Aorta (tissue), 5 donors: ENCODE data around the gene BARHL2. TPM values are rescaled to one million over a fixed set of nuclear protein-coding genes. Genes with fewer than 3 reads are reported as not detected.
A peak's percentile ranks its signal among the peaks of the same experiment; 100 is the strongest.

Source experiments
- ATAC-seq: fragments of 200-7000 bp; cut with Tn5 transposase; one replicate; pipeline ENCODE4 v1.9.1; 2022; ENCODE audit warnings: moderate library complexity; ENCODE audit not compliant: low FRiP score
- DNase-seq, 2 donors: peaks; one replicate each; pipeline ENCODE4 v3.0.0-alpha.2; 2020
- H3K27ac ChIP-seq, 2 donors: one replicate each; pipeline ENCODE4 v1.5.1; 2013; ENCODE audit warnings: low read length in 2 of 2, mild to moderate bottlenecking in 2 of 2, moderate library complexity in 2 of 2, control low read depth in 1 of 2, inconsistent platforms in 1 of 2, low read depth in 1 of 2
- H3K27me3 ChIP-seq, 2 donors: one replicate each; pipeline ENCODE4 v1.6.1; 2013; ENCODE audit warnings: control low read depth in 1 of 2, low read length in 1 of 2, mild to moderate bottlenecking in 1 of 2, moderate library complexity in 1 of 2; ENCODE audit not compliant: insufficient read depth in 2 of 2, control insufficient read depth in 1 of 2
- H3K36me3 ChIP-seq, 2 donors: one replicate each; pipeline ENCODE4 v1.6.1; 2013; ENCODE audit warnings: control low read depth in 1 of 2, low read length in 1 of 2, mild to moderate bottlenecking in 1 of 2; ENCODE audit not compliant: insufficient read depth in 2 of 2, control insufficient read depth in 1 of 2
- H3K4me1 ChIP-seq, 2 donors: one replicate each; pipeline ENCODE4 v1.6.1; 2013; ENCODE audit warnings: low read length in 2 of 2, control low read depth in 1 of 2, mild to moderate bottlenecking in 1 of 2, moderate library complexity in 1 of 2; ENCODE audit not compliant: insufficient read depth in 2 of 2, control insufficient read depth in 1 of 2
- H3K4me3 ChIP-seq, 2 donors: one replicate each; pipeline ENCODE4 v1.5.1; 2013; ENCODE audit warnings: low read length in 2 of 2, control low read depth in 1 of 2, mild to moderate bottlenecking in 1 of 2
- H3K9me3 ChIP-seq: one replicate; pipeline ENCODE4 v1.6.1; 2013; ENCODE audit warnings: mild to moderate bottlenecking, low read length; ENCODE audit not compliant: control insufficient read depth
- WGBS, 2 donors: extraction: QIAGEN DNeasy Blood & Tissue Kit; methylation state at CpG; one replicate each; pipeline ENCODE4 v1.1.7; 2013; 5-methylcytosine and 5-hydroxymethylcytosine counted together
- intact Hi-C, 2 donors: fragments of 100-400 bp; cut with DNase I; formaldehyde crosslinking; loops; one replicate each; pipeline versions ENCODE4 v1.14.2 to v1.15.0; 2022
- long read RNA-seq, 2 donors: library from polyadenylated mRNA; unstranded; transcript quantifications; one replicate each; pipeline ENCODE4 v2.0.0, GENCODE V29; 2020 to 2021
- polyA plus RNA-seq, 2 donors: library from polyadenylated mRNA; stranded (reverse); fragments of 200-250 nt; gene quantifications; one replicate each; pipeline ENCODE4 v1.2.3, GENCODE V29; 2013
- total RNA-seq, 2 donors: library from RNA; stranded (reverse); fragmentation: NEBNext Ultra II Directional; extraction: Animal tissue kit (Norgen Biotek cat#: 25700); gene quantifications; one replicate each; pipeline ENCODE4 v1.2.1, GENCODE V29; 2021
- donor health status: healthy with polysubstance abuse.
- donor health status: Bipolar disorder and iron deficiency.
- donor health status: DM: no; HTN: no; CAD: no.
- donor health status: DM: no; HTN: no; CAD: no.
- donor health status: DM: yes; HTN: yes; CAD: no.

The BARHL2 gene
- total RNA-seq (not detected), polyA plus RNA-seq (not detected)
- long read RNA-seq, donor 1 = 0 reads
- long read RNA-seq, donor 2 = 0 reads

DNA sequence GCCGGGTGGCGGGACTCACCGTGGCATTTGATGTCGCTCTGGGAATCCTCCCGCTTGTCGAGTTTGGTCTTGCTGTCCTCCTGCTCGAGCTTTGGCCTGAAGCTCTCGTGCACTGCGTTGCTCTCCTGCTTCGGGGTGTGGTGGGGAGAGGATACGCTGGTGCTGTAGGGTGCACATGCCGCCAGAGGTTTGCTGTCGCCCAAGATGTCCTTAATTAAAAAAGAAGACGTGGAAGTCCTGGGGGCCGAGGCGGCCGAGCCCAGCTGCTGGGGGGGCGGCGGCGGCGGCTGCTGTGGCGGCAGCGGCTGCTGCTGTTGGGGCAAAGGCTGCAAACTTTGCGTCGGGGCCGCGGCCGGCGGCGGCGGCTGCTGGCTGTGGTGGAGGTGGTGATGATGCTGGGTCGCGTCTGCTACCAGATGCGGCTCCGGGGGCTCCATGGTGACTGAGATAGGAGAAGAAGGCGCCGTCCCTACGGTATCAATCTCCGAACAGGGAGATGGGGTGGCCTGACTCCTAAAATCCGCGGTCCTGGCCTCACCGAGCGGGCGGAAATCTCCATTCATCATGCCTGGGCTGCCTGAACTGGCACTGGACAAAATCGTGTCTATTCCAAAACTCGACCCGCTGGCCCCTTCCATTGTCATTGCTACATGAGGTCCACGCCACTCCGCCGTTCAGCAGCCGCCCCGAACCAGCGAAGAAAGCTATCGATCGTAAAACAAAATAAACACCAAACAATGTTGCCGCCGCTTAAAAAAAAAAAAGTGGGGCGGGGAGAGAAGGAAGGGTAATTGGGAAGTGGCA is at the start of gene BARHL2:
Gene BARHL2, minus strand, starts transcription at position 751 of the 804 bp plus-strand sequence. Its CDS starts 107 bp downstream, at position 644.
- H3K9me3 ChIP-seq = no peaks in the 10 kb centered on the region
- peaks cover 0 to 2% of the 10 kb centered on the region in 2 donors for H3K27me3 ChIP-seq
- no peak within 1 kb of the TSS for H3K27ac ChIP-seq
- 5 to 6% methylated on average over 54 to 58 of the region's 58 CpGs for WGBS, 2 donors
- no peaks in the 10 kb centered on the region for H3K4me1 ChIP-seq
- ATAC-seq (no peak), DNase-seq (no peak)
- H3K4me3 ChIP-seq = peak within 1 kb of the TSS; percentile 11 to 42
- H3K36me3 ChIP-seq = no peaks in the 10 kb centered on the region
- intact Hi-C loops = loop anchor here in 1 of 2 donors (10.0 kb wide), 1 partner anchor 582 kb away; no protein-coding TSS in a partner anchor

DNA sequence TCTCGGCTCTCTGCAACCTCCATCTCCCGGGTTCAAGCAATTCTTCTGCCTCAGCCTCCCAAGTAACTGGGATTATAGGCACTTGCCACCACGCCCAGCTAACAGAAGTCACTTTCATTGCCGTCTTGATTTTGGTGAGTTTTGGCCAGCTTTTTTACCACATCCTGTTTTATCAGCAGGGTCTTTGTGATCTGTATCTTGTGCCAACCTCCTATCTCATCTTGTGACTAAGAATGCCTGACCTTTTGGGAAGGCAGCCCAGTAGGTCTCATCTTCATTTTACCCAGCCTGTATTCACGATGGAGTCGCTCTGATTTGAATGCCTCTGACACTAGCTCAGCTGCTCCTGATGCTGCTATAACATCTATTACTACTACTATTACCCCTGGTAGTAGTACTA is 46.8 kb upstream of the BARHL2 start:
- intact Hi-C loops = no loop called here
- Histone ChIP-seq H3K4me3 (no peak overlapping the region), H3K9me3 (no peaks in the 10 kb centered on the region), H3K27ac (no peak overlapping the region), H3K27me3 (no peaks in the 10 kb centered on the region), H3K36me3 (no peaks in the 10 kb centered on the region), H3K4me1 (no peaks in the 10 kb centered on the region)
- 84 to 85% methylated on average over 6 of the region's 6 CpGs for WGBS, 2 donors
- DNase-seq (no peak), ATAC-seq (no peak)

- no peak for ATAC-seq
- Histone ChIP-seq H3K27ac (no peak overlapping the region), H3K4me1 (no peaks in the 10 kb centered on the region)
Measured at GRCh38 chr1:90763506-90763905, 46.4 kb upstream of the BARHL2 start.

GRCh38 chr1:90761781-90762589 is 44.9 kb upstream of the BARHL2 start:
- no peak for ATAC-seq
- no peaks in the 10 kb centered on the region for H3K4me1 ChIP-seq
- 10 to 14% methylated on average over 12 of the region's 12 CpGs for WGBS, 2 donors

More at GRCh38 chr1:90763506-90763905, 46.4 kb upstream of the BARHL2 start:
- Histone ChIP-seq H3K9me3 (no peaks in the 10 kb centered on the region), H3K27me3 (no peaks in the 10 kb centered on the region), H3K4me3 (no peak overlapping the region), H3K36me3 (no peaks in the 10 kb centered on the region)
- DNase-seq = no peak
- 78 to 84% methylated on average over 3 of the region's 3 CpGs for WGBS, 2 donors
- intact Hi-C loops = no loop called here

DNA sequence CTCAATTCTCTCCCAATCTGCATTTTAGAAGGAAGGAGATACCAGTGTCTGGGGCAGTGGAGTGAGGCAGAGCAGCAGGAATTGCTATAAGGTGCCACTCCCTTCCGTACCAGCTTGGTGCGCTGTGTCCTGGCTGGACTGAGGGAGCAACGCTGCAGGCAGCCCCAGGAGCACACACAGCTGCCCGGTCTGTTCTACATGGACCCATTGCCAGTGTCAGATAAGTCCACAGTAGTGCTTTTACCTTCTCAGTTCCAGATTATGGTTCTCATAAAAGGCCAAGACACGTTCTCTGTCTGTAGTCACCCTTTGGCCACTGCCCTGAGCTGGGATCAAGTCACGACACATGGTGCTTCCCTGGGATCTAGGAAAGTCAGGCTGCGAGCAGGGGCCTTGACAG is 44.1 kb upstream of the BARHL2 start:
- no peaks in the 10 kb centered on the region for H3K36me3 ChIP-seq
- H3K27me3 ChIP-seq = no peaks in the 10 kb centered on the region
- no peaks in the 10 kb centered on the region for H3K9me3 ChIP-seq
- H3K4me3 ChIP-seq = no peak overlapping the region
- DNase-seq (no peak), ATAC-seq (no peak)
- intact Hi-C loops = no loop called here
- H3K4me1 ChIP-seq = no peaks in the 10 kb centered on the region
- no peak overlapping the region for H3K27ac ChIP-seq
- 66 to 74% methylated on average over 7 of the region's 7 CpGs for WGBS, 2 donors

More at GRCh38 chr1:90761781-90762589, 44.9 kb upstream of the BARHL2 start:
- H3K27me3 ChIP-seq = no peaks in the 10 kb centered on the region
- intact Hi-C loops = no loop called here
- H3K9me3 ChIP-seq = no peaks in the 10 kb centered on the region
- no peak overlapping the region for H3K27ac ChIP-seq
- no peaks in the 10 kb centered on the region for H3K36me3 ChIP-seq
- DNase-seq = no peak
- H3K4me3 ChIP-seq = no peak overlapping the region

- no peak overlapping the region for H3K4me3 ChIP-seq
- no peaks in the 10 kb centered on the region for H3K4me1 ChIP-seq
- no peak overlapping the region for H3K27ac ChIP-seq
- ATAC-seq (no peak), DNase-seq (no peak)
- intact Hi-C loops = no loop called here
- peaks cover 0 to 4% of the 10 kb centered on the region in 2 donors for H3K27me3 ChIP-seq
- H3K9me3 ChIP-seq = peaks cover 2% of the 10 kb centered on the region
- H3K36me3 ChIP-seq = no peaks in the 10 kb centered on the region
- WGBS, 2 donors = 79 to 86% methylated on average over 1 of the region's 1 CpG
Measured at GRCh38 chr1:90753556-90753955, 36.5 kb upstream of the BARHL2 start.

DNA sequence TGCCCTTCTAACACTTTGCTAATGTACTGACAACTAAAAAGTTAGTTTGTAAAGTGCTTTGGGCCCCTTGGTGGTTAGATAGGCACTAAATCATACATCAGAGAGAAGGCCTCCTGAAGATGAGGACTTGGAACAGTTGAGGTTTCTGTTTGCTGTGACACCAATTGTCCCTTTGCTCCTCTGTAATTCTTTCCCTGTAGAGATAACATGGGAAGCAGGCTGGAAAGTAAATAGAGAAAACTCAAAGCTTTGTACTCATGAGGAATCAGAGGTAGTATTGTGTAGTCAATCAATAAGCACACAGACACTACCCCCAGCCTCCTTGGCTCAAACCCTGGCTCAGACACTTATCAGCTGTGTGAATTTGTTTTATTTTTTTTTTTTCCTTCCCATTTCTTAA is 31.6 kb upstream of the BARHL2 start:
- ATAC-seq = no peak
- intact Hi-C loops = no loop called here
- Histone ChIP-seq H3K4me3 (no peak overlapping the region), H3K27ac (no peak overlapping the region), H3K9me3 (peaks cover 5% of the 10 kb centered on the region), H3K4me1 (no peaks in the 10 kb centered on the region), H3K36me3 (no peaks in the 10 kb centered on the region), H3K27me3 (peaks cover 0 to 7% of the 10 kb centered on the region in 2 donors)
- DNase-seq = no peak

DNA sequence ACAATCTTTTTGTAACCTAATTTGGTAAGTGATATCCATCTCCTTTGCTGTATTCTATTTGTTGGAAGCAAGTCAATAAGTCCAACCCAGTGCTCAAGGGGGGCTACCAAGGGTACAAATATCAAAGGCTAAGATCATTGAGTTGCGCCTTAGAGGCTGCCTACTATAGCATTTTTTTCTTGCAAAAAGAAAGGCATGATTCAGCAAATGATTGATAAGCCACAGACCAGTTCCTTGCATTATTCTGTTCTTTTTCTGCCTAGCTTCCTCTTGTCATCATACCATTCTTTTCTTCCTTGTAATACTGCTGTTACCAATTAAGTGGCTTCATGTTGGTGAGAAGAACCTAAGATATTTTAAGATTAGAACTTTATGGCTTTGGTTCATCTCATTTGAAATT is 29.8 kb upstream of the BARHL2 start:
- peaks cover 5% of the 10 kb centered on the region for H3K9me3 ChIP-seq

More for the DNA sequence above, 29.8 kb upstream of the BARHL2 start:
- peaks cover 0 to 7% of the 10 kb centered on the region in 2 donors for H3K27me3 ChIP-seq
- no peak for DNase-seq
- no peaks in the 10 kb centered on the region for H3K4me1 ChIP-seq
- no peak overlapping the region for H3K4me3 ChIP-seq
- H3K36me3 ChIP-seq = no peaks in the 10 kb centered on the region
- no peak overlapping the region for H3K27ac ChIP-seq
- 91 to 95% methylated on average over 1 of the region's 1 CpG for WGBS, 2 donors
- intact Hi-C loops = no loop called here
- no peak for ATAC-seq
